Upper lobe of left lung (tissue), 6 donors: ENCODE measurements around the gene PON3. TPM values are rescaled to one million over a fixed set of nuclear protein-coding genes. Genes with fewer than 3 reads are reported as not detected.
A peak's percentile ranks its signal among the peaks of the same experiment; 100 is the strongest.

Source experiments
- ATAC-seq, 2 donors: fragments of 200-7000 bp; cut with Tn5 transposase; one replicate each; pipeline ENCODE4 v1.9.1; 2022; ENCODE audit warnings: mild to moderate bottlenecking in 2 of 2, moderate library complexity in 2 of 2; ENCODE audit not compliant: low FRiP score in 2 of 2
- DNase-seq, 2 donors: peaks; one replicate each; pipeline ENCODE4 v3.0.0-alpha.2; 2019 to 2020
- H3K27ac ChIP-seq, 4 donors: fragments of 200-600 bp; sonication (generic); one replicate each; pipeline ENCODE4 v1.5.1; 2016 to 2019
- H3K27me3 ChIP-seq, 4 donors: fragments of 200-600 bp; sonication (generic); one replicate each; pipeline ENCODE4 v1.5.1; 2017 to 2019
- H3K36me3 ChIP-seq, 4 donors: fragments of 200-600 bp; sonication (generic); one replicate each; pipeline ENCODE4 v1.5.1; 2016 to 2019
- H3K4me1 ChIP-seq, 4 donors: fragments of 200-600 bp; sonication (generic); one replicate each; pipeline ENCODE4 v1.5.1; 2018 to 2019
- H3K4me3 ChIP-seq, 4 donors: fragments of 200-600 bp; sonication (generic); one replicate each; pipeline ENCODE4 v1.5.1; 2017 to 2019; ENCODE audit warnings: mild to moderate bottlenecking in 2 of 4, moderate library complexity in 1 of 4
- H3K9me3 ChIP-seq, 4 donors: fragments of 200-600 bp; sonication (generic); one replicate each; pipeline ENCODE4 v1.5.1; 2018 to 2019
- EP300 ChIP-seq, 4 donors: sonication (generic); formaldehyde crosslinking; IDR thresholded peaks; one replicate each; pipeline ENCODE4 v1.5.1; 2017; ENCODE audit warnings: antibody characterized with exemption in 4 of 4, control low read depth in 2 of 4
- POLR2A ChIP-seq, 4 donors: fragments of 450-650 bp; IDR thresholded peaks; one replicate each; pipeline ENCODE4 v1.5.1; 2016 to 2017; ENCODE audit warnings: antibody characterized with exemption in 4 of 4, mild to moderate bottlenecking in 2 of 4
- POLR2AphosphoS5 ChIP-seq, 2 donors: sonication (generic); formaldehyde crosslinking; IDR thresholded peaks; one replicate each; pipeline ENCODE4 v1.5.1; 2017; ENCODE audit warnings: antibody characterized with exemption in 2 of 2
- WGBS, 2 donors: methylation state at CpG; one replicate each; pipeline ENCODE4 v1.1.5; 2017 to 2018; 5-methylcytosine and 5-hydroxymethylcytosine counted together
- total RNA-seq, 6 donors: library from RNA; depleted of rRNA in 4 of 6; stranded (reverse); fragments of >200 nt in 4 of 6; gene quantifications; one replicate each; pipeline versions ENCODE4 v1.1.0 to v1.2.1, GENCODE V29; 2016 to 2021
- TF ChIP-seq, protein P1 (sequence below), 6 experiments: fragments of 450-650 bp in 4 of 6; fragments of 200-600 bp in 2 of 6; sonication (generic) in 2 of 6; IDR thresholded peaks; one replicate each; pipeline ENCODE4 v1.5.1; 2016 to 2019; ENCODE audit warnings: antibody characterized with exemption in 6 of 6
- donor health status: DM: no; HTN: no; CAD: no; lungs with moderate emphysema.
- donor health status: DM: no; HTN: yes; CAD: no; lungs with severe emphysema.

Gene PON3
- total RNA-seq, 6 donors from 2014 or later: 10.4 to 67.2 (median 23.2) TPM

DNA sequence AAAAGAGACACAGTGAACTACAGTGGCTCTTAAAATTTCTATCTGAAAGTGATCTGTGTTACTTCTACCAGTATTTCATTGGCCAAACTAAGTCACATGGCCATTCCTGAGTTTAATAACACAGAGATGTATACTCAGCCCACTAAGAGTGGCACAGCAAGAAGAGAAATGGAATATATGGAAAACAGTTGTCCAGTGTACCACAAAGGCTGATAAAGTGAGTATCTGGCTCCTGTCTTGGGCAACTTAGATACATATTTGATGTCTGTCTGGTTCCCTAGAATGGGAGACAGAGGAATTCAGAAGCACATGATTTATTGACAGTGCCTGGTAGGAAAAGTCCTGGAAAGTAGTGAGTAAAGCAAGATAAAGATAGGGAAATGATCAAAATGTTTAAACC is 61.7 kb downstream of the PON3 start:
- no peak for ATAC-seq
- no peaks in the 10 kb centered on the region for H3K9me3 ChIP-seq
- H3K4me3 ChIP-seq: no peak overlapping the region
- peaks cover 0 to 11% (median 4%) of the 10 kb centered on the region in 4 donors for H3K4me1 ChIP-seq
- DNase-seq: no peak
- H3K27ac ChIP-seq: no peak overlapping the region
- TF ChIP-seq POLR2AphosphoS5 (IDR thresholded peaks at IDR 0.05): no peak
- no peak for TF ChIP-seq POLR2A (IDR thresholded peaks at IDR 0.05)
- TF ChIP-seq EP300 (IDR thresholded peaks at IDR 0.05): no peak
- TF ChIP-seq, protein P1, sequence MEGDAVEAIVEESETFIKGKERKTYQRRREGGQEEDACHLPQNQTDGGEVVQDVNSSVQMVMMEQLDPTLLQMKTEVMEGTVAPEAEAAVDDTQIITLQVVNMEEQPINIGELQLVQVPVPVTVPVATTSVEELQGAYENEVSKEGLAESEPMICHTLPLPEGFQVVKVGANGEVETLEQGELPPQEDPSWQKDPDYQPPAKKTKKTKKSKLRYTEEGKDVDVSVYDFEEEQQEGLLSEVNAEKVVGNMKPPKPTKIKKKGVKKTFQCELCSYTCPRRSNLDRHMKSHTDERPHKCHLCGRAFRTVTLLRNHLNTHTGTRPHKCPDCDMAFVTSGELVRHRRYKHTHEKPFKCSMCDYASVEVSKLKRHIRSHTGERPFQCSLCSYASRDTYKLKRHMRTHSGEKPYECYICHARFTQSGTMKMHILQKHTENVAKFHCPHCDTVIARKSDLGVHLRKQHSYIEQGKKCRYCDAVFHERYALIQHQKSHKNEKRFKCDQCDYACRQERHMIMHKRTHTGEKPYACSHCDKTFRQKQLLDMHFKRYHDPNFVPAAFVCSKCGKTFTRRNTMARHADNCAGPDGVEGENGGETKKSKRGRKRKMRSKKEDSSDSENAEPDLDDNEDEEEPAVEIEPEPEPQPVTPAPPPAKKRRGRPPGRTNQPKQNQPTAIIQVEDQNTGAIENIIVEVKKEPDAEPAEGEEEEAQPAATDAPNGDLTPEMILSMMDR (IDR thresholded peaks at IDR 0.05): no peak
- H3K27me3 ChIP-seq: no peaks in the 10 kb centered on the region
- H3K36me3 ChIP-seq: no peaks in the 10 kb centered on the region

DNA sequence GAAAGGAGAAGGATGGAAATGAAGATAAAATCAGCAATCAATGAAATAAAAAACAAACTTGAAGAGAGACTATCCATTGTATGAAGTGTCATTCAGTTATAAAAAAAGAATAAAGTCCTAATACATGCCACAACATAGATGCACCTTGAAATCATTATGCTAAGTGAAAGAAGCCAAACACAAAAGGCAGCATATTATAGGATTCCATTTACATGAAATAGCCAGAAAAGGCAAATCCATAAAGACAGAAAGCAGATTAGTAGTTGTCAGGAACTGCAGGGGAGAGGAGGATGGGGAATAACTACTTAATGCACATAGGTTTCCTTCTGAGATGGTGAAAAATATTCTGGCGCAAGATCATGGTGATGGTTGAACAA is 65.2 kb downstream of the PON3 start:
- Histone ChIP-seq H3K4me3 (peak overlapping the region in 2 of 4 donors; percentile 23 to 37), H3K27me3 (no peaks in the 10 kb centered on the region), H3K9me3 (no peaks in the 10 kb centered on the region), H3K36me3 (no peaks in the 10 kb centered on the region), H3K27ac (no peak overlapping the region), H3K4me1 (peaks cover 0 to 11% (median 4%) of the 10 kb centered on the region in 4 donors)
- ATAC-seq (no peak), DNase-seq (no peak)
- 98 to 100% methylated on average over 1 of the region's 1 CpG for WGBS, 2 donors
- TF ChIP-seq EP300 (IDR thresholded peaks at IDR 0.05) (no peak), POLR2A (IDR thresholded peaks at IDR 0.05) (no peak), POLR2AphosphoS5 (IDR thresholded peaks at IDR 0.05) (no peak)
- TF ChIP-seq, protein P1 (IDR thresholded peaks at IDR 0.05): no peak

DNA sequence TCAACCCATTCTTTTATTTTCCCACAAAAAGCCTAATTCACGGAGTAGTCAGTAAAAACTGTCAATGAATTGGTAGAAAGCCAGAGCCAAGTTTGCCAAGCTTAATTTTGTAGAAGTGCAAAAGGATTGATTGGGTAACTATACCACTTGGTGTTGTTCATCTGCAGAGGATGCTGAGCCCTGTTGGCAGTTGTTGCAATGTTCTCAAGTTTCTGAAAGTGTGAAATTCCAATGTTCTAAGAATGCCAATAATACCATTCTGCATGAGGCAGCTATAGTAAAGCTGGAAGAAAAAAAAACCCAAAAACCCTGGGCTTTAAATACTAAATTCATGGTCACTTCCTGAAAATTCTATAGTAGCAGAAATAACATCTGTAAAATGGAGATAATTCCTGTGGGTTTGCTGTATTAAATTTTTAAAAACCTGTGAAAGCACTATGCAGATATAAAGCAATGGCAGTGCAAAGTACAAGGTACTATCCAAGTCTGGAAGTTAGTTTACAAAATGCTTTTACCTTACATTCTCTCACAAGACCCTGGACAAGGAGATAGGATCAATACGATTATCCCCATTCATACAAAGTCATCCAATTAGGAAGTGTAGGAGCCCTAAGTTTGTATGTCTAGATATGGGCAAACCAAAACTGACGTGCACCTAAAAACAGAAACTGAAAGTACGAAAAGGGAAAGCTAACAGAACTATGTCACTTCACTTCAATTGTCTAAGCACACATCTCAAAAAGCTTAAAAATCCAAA is 65.8 kb downstream of the PON3 start:
- Histone ChIP-seq H3K27ac (no peak overlapping the region), H3K4me3 (peak overlapping the region; percentile 3 to 37 (median 20)), H3K27me3 (no peaks in the 10 kb centered on the region), H3K9me3 (no peaks in the 10 kb centered on the region), H3K4me1 (peaks cover 0 to 11% (median 4%) of the 10 kb centered on the region in 4 donors), H3K36me3 (no peaks in the 10 kb centered on the region)
- no peak for ATAC-seq
- DNase-seq: no peak
- no peak for TF ChIP-seq POLR2AphosphoS5 (IDR thresholded peaks at IDR 0.05)
- TF ChIP-seq EP300 (IDR thresholded peaks at IDR 0.05): no peak
- TF ChIP-seq, protein P1 (IDR thresholded peaks at IDR 0.05): no peak
- no peak for TF ChIP-seq POLR2A (IDR thresholded peaks at IDR 0.05)
- WGBS, 2 donors: 10 to 15% methylated on average over 4 of the region's 4 CpGs

DNA sequence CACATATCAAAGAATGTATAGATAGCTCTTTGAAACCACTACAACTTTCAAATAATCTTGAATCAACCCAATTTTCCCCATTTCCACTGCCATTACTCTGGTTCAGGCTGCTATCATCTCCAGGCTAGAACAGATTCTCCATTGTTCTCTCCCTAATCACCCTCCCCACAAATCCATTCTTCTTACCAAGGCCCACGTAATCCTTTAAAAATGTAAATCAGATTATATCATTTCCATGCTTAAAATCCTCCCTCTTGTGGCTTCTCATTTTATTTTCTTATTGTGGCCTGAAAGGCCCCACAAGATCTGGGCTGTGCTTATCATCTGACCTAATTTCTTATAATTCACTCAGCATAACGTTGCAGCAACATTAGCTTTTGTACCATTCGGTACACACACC is 68.8 kb downstream of the PON3 start:
- no peak overlapping the region for H3K27ac ChIP-seq
- DNase-seq (no peak), ATAC-seq (no peak)
- no peaks in the 10 kb centered on the region for H3K36me3 ChIP-seq
- no peaks in the 10 kb centered on the region for H3K27me3 ChIP-seq
- 86% methylated on average over 3 of the region's 3 CpGs for WGBS, 2 donors
- H3K4me1 ChIP-seq: peaks cover 0 to 11% (median 4%) of the 10 kb centered on the region in 4 donors
- no peaks in the 10 kb centered on the region for H3K9me3 ChIP-seq
- TF ChIP-seq POLR2AphosphoS5 (IDR thresholded peaks at IDR 0.05): no peak
- no peak for TF ChIP-seq POLR2A (IDR thresholded peaks at IDR 0.05)
- TF ChIP-seq EP300 (IDR thresholded peaks at IDR 0.05): no peak
- TF ChIP-seq, protein P1 (IDR thresholded peaks at IDR 0.05): no peak
- H3K4me3 ChIP-seq: no peak overlapping the region

DNA sequence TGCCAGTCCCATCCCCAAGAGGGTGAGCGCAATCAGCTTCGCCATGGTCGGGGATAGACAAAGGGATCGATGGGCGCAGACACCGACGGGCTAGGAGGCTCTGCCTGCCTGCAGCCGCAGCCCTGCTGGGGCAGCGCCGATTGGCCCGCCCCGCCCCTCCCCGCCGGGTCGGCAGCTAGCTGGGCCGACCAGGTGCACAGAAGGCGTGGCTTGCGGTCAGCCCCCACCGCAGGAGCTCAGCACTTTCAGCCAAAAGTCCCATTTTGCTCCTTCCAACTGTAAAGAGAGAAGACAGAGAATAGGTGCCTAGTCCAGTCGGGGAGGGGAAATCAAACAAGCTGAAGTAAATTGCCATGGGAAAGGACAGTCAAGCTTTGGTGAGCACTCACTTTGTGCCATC is 71.7 kb downstream of the PON3 start, which contains the start of gene PON1:
PON1 (minus strand) TSS at position 102 of the 400 bp plus-strand sequence; CDS start at position 45, 57 bp downstream.
- no peak for ATAC-seq
- Histone ChIP-seq H3K4me1 (no peaks in the 10 kb centered on the region), H3K27me3 (no peaks in the 10 kb centered on the region), H3K36me3 (no peaks in the 10 kb centered on the region), H3K27ac (no peak within 1 kb of the TSS), H3K4me3 (no peak within 1 kb of the TSS), H3K9me3 (no peaks in the 10 kb centered on the region)
- no peak for TF ChIP-seq EP300 (IDR thresholded peaks at IDR 0.05)
- TF ChIP-seq POLR2AphosphoS5 (IDR thresholded peaks at IDR 0.05): no peak
- TF ChIP-seq, protein P1 (IDR thresholded peaks at IDR 0.05): no peak
- TF ChIP-seq POLR2A (IDR thresholded peaks at IDR 0.05): no peak
- DNase-seq: peak in 1 of 2 donors; percentile 69
- WGBS, 2 donors: 33 to 54% methylated on average over 20 of the region's 20 CpGs
